Activated effector memory CD4-positive, alpha-beta T cell treated with Interleukin-2 at 50 U/mL for 16 hours (primary cell): Measurements from ENCODE around the gene DNAJC12.

ENCODE experiments used
- DNase-seq: peaks from one replicate; pipeline ENCODE4 v3.0.0-alpha.2; 2020

Gene DNAJC12

GRCh38 chr10:67760272-67760671, 77.7 kb downstream of the DNAJC12 start:
- DNase-seq: no peak
